ENCODE results near the gene PELO.

Gene PELO

GRCh38 chr5:52831786-52832511, 44.2 kb downstream of the PELO start:
- no peak for DNase-seq (ENCODE audit: low read depth)
- no peak for TF ChIP-seq MYC (IDR thresholded peaks at IDR 0.05; ENCODE audit: low read depth, low read length)

GRCh38 chr5:52834320-52834719, 46.6 kb downstream of the PELO start:
- DNase-seq (ENCODE audit: low read depth): no peak
- no peak overlapping the region for H3K4me3 ChIP-seq (ENCODE audit: low read depth, low read length)
- TF ChIP-seq MAX (IDR thresholded peaks at IDR 0.05; ENCODE audit: low read depth, low read length): no peak
- TF ChIP-seq POLR2A (IDR thresholded peaks at IDR 0.05; ENCODE audit: extremely low read depth, insufficient read length): no peak
- no peak for TF ChIP-seq MYC (IDR thresholded peaks at IDR 0.05; ENCODE audit: low read depth, low read length)
- no peak for TF ChIP-seq CTCF (IDR thresholded peaks at IDR 0.05; ENCODE audit: low read depth, low read length)

More at GRCh38 chr5:52831786-52832511, 44.2 kb downstream of the PELO start:
- no peak overlapping the region for H3K4me3 ChIP-seq (ENCODE audit: low read depth, low read length)

- DNase-seq (ENCODE audit: low read depth): no peak
- TF ChIP-seq POLR2A (IDR thresholded peaks at IDR 0.05; ENCODE audit: extremely low read depth, insufficient read length) (no peak), CTCF (IDR thresholded peaks at IDR 0.05; ENCODE audit: low read depth, low read length) (no peak), MAX (IDR thresholded peaks at IDR 0.05; ENCODE audit: low read depth, low read length) (no peak), MYC (IDR thresholded peaks at IDR 0.05; ENCODE audit: low read depth, low read length) (no peak)
- no peak overlapping the region for H3K4me3 ChIP-seq (ENCODE audit: low read depth, low read length)
Measured at GRCh38 chr5:52837068-52837467, 49.4 kb downstream of the PELO start.
